HG03460 (cell line): Measurements from ENCODE around the gene GSDME.
"Not testable (repeated sequence)": the region's sequence is repeated elsewhere in the genome, so short reads cannot be mapped to it uniquely, and the experiment has no call there.

Source experiments
- ATAC-seq: cut with Tn5 transposase; IDR thresholded peaks from one replicate; pipeline ENCODE4 v1.9.1; 2021; ENCODE audit not compliant: unreplicated experiment

Gene GSDME

GRCh38 chr7:24757353-24758275 lies at the start of gene GSDME:
TSS of gene GSDME (minus strand) at chr7:24757464. CDS start at chr7:24749774, 7,690 bp downstream.
- peak; percentile 52 for ATAC-seq

GRCh38 chr7:24802300-24802699 lies 45.0 kb upstream of the GSDME start:
- ATAC-seq, result no peak

GRCh38 chr7:24801883-24802282 lies 44.6 kb upstream of the GSDME start:
- no peak for ATAC-seq

- no peak for ATAC-seq
Observed at GRCh38 chr7:24800667-24801066, 43.4 kb upstream of the GSDME start.

GRCh38 chr7:24800073-24800472 lies 42.8 kb upstream of the GSDME start:
- no peak for ATAC-seq

GRCh38 chr7:24799506-24799905 lies 42.2 kb upstream of the GSDME start:
- no peak for ATAC-seq

GRCh38 chr7:24798261-24798660 lies 41.0 kb upstream of the GSDME start:
- ATAC-seq, result no peak

- ATAC-seq, result no peak
Observed at GRCh38 chr7:24797270-24797669, 40.0 kb upstream of the GSDME start.

GRCh38 chr7:24795407-24795767 lies 38.1 kb upstream of the GSDME start:
- ATAC-seq, result no peak

- ATAC-seq, result not testable (repeated sequence)
Observed at GRCh38 chr7:24794751-24795406, 37.6 kb upstream of the GSDME start.

- ATAC-seq, result no peak
Observed at GRCh38 chr7:24793982-24794648, 36.9 kb upstream of the GSDME start.

GRCh38 chr7:24788961-24789576 lies 31.8 kb upstream of the GSDME start:
- no peak for ATAC-seq

GRCh38 chr7:24788075-24788474 lies 30.8 kb upstream of the GSDME start:
- no peak for ATAC-seq

- ATAC-seq, result no peak
Observed at GRCh38 chr7:24786941-24787340, 29.7 kb upstream of the GSDME start.

GRCh38 chr7:24786306-24786705 lies 29.0 kb upstream of the GSDME start:
- ATAC-seq, result no peak

GRCh38 chr7:24784277-24784676 lies 27.0 kb upstream of the GSDME start:
- no peak for ATAC-seq

GRCh38 chr7:24783698-24784097 lies 26.4 kb upstream of the GSDME start:
- no peak for ATAC-seq

- no peak for ATAC-seq
Observed at GRCh38 chr7:24781106-24781505, 23.8 kb upstream of the GSDME start.

GRCh38 chr7:24779283-24779655 lies 22.0 kb upstream of the GSDME start:
- ATAC-seq, result no peak

- ATAC-seq, result no peak
Observed at GRCh38 chr7:24778543-24779282, 21.4 kb upstream of the GSDME start.

- no peak for ATAC-seq
Observed at GRCh38 chr7:24777806-24778205, 20.5 kb upstream of the GSDME start.
